A673 (cell line): ENCODE data around the gene LPCAT1.

Experiments
- CTCF ChIP-seq: fragments of 300-800, 200-600 bp; sonication (generic); conservative IDR thresholded peaks from 2 replicates; pipeline ENCODE4 v1.5.1; 2017; ENCODE audit warnings: low read depth, mild to moderate bottlenecking, antibody characterized with exemption, low read length, moderate library complexity, mixed read lengths
- EZH2 ChIP-seq: fragments of 200-600 bp; sonication (generic); IDR thresholded peaks from 2 replicates; pipeline ENCODE4 v1.6.1; 2017; ENCODE audit warnings: borderline replicate concordance, low read depth, mild to moderate bottlenecking, mixed read lengths, antibody characterized with exemption, low read length; ENCODE audit not compliant: poor library complexity, severe bottlenecking

DNA sequence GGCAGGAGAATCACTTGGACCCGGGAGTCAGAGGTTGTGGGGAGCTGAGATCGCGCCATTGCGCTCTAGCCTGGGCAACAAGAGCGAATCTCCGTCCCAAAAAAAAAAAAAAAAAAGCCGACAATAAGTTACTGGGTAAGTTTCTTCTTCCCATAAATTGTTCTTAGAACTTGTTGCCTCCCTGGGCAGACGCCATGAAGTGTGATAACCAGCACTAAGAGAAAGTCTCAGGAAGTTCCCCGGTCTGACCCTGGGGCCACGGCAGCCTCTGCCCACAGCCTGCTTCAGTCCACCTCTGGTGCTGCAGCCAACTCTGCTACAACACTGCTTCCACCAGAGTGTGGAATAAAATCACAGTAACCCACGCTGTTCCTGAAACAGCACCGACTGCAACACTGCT is 19.1 kb downstream of the LPCAT1 start:
- TF ChIP-seq CTCF (no peak), EZH2 (no peak)
